Large intestine (tissue), 3 donors: ENCODE results near the gene GABRR1. TPM values are rescaled to one million over a fixed set of nuclear protein-coding genes. Genes with fewer than 3 reads are reported as not detected.

ENCODE experiments used
- DNase-seq, 2 donors: peaks; one replicate each; pipeline versions ENCODE4 v3.0.0 to v3.0.0-alpha.2; 2013
- H3K27ac ChIP-seq: one replicate; pipeline ENCODE4 v1.5.1; 2013; ENCODE audit warnings: low read length
- H3K27me3 ChIP-seq: 2 replicates; pipeline ENCODE4 v1.6.1; 2013; ENCODE audit warnings: low read length; ENCODE audit not compliant: control insufficient read depth, insufficient read depth
- H3K36me3 ChIP-seq: 2 replicates; pipeline ENCODE4 v1.6.1; 2013; ENCODE audit warnings: low read length; ENCODE audit not compliant: control insufficient read depth, insufficient read depth
- H3K4me1 ChIP-seq: one replicate; pipeline ENCODE4 v1.6.1; 2013; ENCODE audit warnings: low read length; ENCODE audit not compliant: control insufficient read depth, insufficient read depth
- H3K4me3 ChIP-seq: one replicate; pipeline ENCODE4 v1.5.1; 2013; ENCODE audit warnings: low read length
- H3K9me3 ChIP-seq: one replicate; pipeline ENCODE4 v1.6.1; 2013; ENCODE audit warnings: mild to moderate bottlenecking, low read depth, low read length, moderate library complexity; ENCODE audit not compliant: control insufficient read depth
- WGBS: methylation state at CpG from one replicate; pipeline ENCODE4 v1.1.5; 2013; ENCODE audit warnings: low lambda C conversion rate; ENCODE audit not compliant: insufficient coverage; 5-methylcytosine and 5-hydroxymethylcytosine counted together
- polyA plus RNA-seq: library from polyadenylated mRNA; unstranded; fragments of 120-200 nt; gene quantifications from one replicate; pipeline ENCODE4 v1.2.1, GENCODE V29; 2013

The GABRR1 gene
- polyA plus RNA-seq, 1 donor: 0.06 TPM

DNA sequence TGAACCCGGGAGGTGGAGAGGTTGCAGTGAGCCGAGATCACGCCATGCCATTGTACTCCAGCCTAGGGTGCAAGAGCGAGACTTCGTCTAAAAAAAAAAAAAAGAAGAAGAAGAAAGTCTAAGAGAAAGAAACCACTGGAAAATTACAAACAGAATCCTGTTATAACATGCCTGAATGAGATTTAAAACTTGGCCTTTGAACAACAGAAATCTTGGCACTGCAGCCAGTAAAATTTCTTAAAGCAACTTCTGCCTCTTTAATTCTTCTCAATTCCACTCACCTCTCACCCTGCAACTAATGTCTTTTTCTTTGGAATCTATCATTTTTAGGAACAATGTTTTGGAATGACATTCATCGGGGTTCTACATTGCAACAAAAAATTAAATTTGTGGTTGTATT is 45.0 kb downstream of the GABRR1 start:
- no peaks in the 10 kb centered on the region for H3K27me3 ChIP-seq
- H3K36me3 ChIP-seq: no peaks in the 10 kb centered on the region
- H3K4me3 ChIP-seq: no peak overlapping the region
- no peak for DNase-seq
- H3K4me1 ChIP-seq: peaks cover 4% of the 10 kb centered on the region
- WGBS: 80% methylated on average over 5 of the region's 6 CpGs
- H3K9me3 ChIP-seq: no peaks in the 10 kb centered on the region
- H3K27ac ChIP-seq: no peak overlapping the region

DNA sequence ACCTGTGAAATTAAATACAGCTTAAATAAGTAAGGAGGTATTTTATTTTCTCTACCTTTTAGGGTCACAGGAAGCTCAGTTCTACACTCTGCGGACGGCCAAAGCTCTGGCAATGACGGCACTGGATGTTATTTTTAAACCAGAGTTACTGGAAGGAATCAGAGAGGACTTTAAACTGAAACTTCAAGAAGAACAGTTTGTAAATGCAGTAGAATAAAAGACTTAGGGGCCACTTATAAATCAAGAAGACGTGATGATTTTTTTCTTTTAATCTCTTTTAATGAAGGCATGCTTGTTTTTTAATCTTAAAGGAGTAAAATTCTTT is 55.1 kb downstream of the GABRR1 start:
- no peak overlapping the region for H3K27ac ChIP-seq
- H3K36me3 ChIP-seq: peaks cover 34% of the 10 kb centered on the region
- H3K27me3 ChIP-seq: no peaks in the 10 kb centered on the region
- no peak for DNase-seq
- no peaks in the 10 kb centered on the region for H3K4me1 ChIP-seq
- H3K9me3 ChIP-seq: no peaks in the 10 kb centered on the region
- H3K4me3 ChIP-seq: no peak overlapping the region
- 100% methylated on average over 1 of the region's 4 CpGs for WGBS

DNA sequence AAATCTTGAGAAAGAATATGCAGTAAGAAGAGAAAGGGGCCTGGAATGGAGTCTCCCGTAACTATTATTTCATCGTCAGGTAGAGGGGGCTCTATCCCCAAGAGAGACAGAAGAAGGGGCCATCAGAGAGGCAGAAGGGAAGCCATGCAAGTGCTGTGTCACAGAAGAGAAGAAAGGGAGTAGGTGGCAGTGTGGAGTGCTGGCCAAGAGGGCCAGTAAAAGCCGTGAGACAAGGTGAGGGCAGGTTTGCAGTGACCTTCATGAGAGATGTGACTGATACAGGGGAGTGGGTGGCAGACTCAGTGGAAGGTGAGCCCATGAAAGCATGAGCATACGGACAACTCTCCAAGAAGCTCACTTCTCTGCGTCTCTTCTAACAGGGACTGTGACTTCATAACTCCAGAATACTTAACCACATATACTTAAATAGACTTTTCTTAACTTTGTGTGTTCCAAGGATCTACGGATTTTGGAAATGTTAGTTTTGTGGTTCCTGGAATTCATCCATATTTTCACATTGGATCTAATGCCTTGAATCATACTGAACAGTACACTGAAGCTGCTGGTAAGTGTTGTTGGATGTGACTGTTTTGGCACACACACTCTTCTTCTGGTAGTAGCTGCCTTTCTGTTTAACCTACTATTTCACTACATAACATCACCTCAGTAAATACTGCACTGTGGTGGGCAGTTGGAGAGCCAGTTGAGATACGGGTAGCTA is 55.7 kb downstream of the GABRR1 start:
- H3K4me3 ChIP-seq: no peak overlapping the region
- H3K36me3 ChIP-seq: peaks cover 34% of the 10 kb centered on the region
- no CpG with 5 or more reads among the region's 7 CpGs for WGBS
- H3K9me3 ChIP-seq: no peaks in the 10 kb centered on the region
- no peaks in the 10 kb centered on the region for H3K27me3 ChIP-seq
- H3K4me1 ChIP-seq: no peaks in the 10 kb centered on the region
- no peak for DNase-seq
- H3K27ac ChIP-seq: no peak overlapping the region

DNA sequence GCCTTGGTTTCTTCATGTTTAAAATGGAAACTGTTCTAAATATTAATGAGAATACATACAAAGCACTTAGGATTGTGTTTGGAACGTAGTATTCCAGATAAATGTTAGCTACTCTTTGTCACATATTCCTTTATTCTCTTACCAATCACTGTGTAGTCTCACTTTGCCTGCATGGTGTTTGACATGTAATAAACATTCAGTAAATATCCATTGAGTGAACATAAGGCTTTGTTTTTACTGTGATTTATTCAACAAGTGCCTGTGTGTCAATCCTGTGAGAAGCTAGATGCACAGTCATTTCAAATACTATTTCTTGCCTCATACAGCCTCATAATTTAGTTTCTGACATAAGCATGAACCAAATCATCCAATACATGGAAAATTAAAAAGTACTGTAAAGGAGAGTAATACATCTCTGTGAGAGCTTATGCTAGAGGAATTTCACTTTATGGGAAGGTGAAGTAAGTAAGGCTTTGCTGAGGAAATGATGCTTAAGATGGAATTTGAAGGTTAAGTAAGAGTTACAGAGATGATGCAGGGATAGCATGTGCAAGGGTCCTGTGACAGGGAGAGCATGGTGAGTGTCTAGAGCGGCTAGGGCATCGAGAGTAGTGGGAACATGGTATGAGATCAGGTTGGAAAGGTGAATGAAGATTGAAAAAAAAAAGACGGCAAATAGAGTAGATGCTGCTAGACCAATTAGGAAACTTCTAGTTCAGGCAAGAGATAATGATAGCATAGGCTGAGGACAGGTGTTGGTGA is 56.6 kb downstream of the GABRR1 start:
- Histone ChIP-seq H3K27ac (no peak overlapping the region), H3K36me3 (peaks cover 33% of the 10 kb centered on the region), H3K27me3 (no peaks in the 10 kb centered on the region), H3K9me3 (no peaks in the 10 kb centered on the region), H3K4me3 (no peak overlapping the region), H3K4me1 (no peaks in the 10 kb centered on the region)
- WGBS: 100% methylated on average over 3 of the region's 4 CpGs
- DNase-seq: no peak

DNA sequence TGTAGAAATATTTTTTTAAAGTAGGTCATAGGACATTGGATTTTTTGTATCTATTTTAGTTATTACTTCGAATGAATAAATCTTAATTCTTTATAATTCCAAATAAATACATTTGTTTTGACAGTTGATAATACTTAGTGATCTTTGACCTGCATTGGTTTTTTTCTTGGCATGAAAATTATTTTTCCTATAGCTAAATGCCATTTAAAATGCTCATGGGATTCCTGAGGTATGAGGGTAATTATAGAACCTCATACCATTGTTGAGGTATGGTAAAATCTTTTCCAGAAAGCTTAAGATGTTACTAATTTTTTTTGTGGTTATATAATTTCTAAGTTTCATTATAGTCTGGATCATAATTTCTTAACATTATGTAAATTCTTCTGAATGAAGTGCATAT is 63.0 kb downstream of the GABRR1 start:
- no peaks in the 10 kb centered on the region for H3K27me3 ChIP-seq
- no peak overlapping the region for H3K4me3 ChIP-seq
- DNase-seq: no peak
- H3K36me3 ChIP-seq: peaks cover 13% of the 10 kb centered on the region
- H3K4me1 ChIP-seq: peaks cover 2% of the 10 kb centered on the region
- 80% methylated on average over 1 of the region's 1 CpG for WGBS
- H3K9me3 ChIP-seq: no peaks in the 10 kb centered on the region
- no peak overlapping the region for H3K27ac ChIP-seq

DNA sequence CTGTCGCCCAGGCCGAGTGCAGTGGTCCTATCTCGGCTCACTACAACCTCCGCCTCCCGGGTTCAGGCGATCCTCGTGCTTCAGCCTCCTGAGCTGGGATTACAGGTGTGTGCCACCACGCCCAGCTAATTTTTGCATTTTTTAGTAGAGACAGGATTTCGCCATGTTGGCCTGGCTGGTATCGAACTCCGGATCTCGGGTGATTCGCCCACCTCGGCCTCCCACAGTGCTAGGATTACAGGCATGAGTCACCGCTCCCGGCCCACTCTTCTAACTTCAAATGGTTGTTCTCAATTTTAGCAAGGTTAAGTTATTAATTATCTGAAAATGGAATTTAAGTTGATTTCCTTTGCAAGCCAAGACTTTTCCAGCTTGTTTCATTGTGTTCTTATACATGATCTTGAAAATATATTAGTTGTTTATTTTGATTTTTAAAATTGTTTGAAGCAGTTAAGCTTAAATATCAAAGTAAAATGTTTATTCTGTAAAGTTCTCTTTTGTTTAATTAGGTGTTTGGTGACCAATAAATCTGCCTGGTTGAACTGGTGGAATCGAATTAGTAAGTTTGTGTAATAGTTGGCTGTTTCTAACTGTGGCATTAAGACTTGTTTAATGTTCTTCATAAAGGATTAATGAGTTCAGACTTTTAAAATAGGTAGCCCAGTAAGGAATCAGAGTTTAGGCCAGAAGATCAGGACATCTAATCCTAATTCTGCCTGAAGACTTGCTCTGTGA is 69.0 kb downstream of the GABRR1 start:
- Histone ChIP-seq H3K36me3 (peaks cover 4% of the 10 kb centered on the region), H3K9me3 (no peaks in the 10 kb centered on the region), H3K4me3 (no peak overlapping the region), H3K27me3 (no peaks in the 10 kb centered on the region), H3K4me1 (peaks cover 5% of the 10 kb centered on the region), H3K27ac (no peak overlapping the region)
- no peak for DNase-seq
- WGBS: no CpG with 5 or more reads among the region's 17 CpGs

DNA sequence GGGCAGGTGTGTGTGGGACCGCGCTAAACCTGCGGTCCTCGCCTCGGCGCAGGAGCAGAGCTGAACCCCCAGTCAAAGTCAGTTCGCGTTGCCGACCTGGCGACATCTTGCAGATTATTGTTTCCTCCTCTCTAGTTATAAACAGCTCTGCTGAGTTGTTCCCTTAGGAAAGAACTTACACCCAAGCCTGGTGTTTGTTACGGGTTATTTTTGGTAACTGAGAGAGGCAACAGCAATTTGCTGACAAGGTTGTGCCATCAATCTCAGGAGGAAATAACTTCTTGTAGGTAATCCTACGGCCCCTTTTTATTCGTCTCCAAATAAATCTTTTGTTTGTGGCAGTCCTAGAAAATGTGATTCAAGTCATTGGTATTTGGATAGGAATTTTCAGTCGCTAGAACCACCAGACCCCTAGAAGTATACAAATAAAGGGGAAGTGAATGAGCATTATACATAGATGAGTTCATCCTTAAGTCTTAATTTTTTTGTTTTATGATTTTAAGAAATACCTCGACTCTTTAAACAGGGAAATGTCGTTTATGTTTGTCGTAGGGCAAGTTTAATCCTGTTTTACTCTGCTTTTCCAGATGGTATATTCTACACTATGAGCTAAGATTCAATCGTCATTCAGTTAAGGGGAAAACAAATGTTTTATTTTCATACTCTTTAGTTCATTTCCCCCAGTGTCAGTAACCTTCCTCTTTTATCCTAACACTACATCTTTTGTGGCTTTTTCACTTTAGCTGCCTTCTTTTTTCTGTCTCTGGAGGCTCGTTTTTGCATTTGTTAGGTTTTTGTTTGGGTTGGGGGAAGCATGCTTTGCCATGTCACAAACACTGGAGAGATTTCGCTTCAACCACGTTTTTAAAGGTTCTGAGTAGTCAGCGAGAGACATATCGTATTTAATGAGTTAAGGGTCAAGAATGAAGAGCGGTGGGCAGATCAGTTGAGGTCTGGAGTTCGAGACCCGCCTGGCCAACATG is 70.1 kb downstream of the GABRR1 start:
- no peaks in the 10 kb centered on the region for H3K9me3 ChIP-seq
- DNase-seq: peak in 1 of 2 donors; percentile 24
- H3K4me3 ChIP-seq: peak overlapping the region; percentile 77
- H3K36me3 ChIP-seq: peaks cover 4% of the 10 kb centered on the region
- peak overlapping the region; percentile 74 for H3K27ac ChIP-seq
- WGBS: 43% methylated on average over 7 of the region's 26 CpGs
- H3K27me3 ChIP-seq: no peaks in the 10 kb centered on the region
- H3K4me1 ChIP-seq: peaks cover 5% of the 10 kb centered on the region

DNA sequence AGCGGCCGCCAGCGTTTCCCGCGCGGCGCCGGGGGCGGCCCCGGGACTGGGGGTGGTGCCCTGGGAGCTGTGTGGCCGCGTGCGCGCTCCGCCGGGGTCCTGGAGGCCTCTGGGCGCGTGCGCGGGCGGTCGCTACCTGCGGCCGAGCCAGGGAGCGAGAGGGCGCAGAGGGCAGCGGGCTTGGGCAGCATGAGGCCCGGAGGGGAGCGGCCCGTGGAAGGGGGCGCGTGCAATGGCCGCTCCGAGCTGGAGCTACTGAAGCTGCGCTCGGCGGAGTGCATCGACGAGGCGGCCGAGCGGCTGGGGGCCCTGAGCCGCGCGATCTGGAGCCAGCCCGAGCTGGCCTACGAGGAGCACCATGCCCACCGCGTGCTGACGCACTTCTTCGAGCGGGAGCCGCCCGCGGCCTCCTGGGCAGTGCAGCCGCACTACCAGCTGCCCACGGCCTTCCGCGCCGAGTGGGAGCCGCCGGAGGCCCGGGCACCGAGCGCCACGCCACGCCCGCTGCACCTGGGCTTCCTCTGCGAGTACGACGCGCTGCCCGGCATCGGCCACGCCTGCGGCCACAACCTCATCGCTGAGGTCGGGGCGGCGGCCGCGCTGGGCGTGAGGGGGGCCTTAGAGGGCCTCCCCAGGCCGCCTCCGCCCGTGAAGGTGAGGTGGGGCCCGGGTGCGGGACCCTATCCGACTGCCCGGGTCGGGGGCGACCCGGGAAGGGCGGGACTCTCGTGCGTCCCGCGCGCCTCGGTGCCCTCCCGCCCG is 71.0 kb downstream of the GABRR1 start, which contains the start of gene PM20D2:
TSS of gene PM20D2 (plus strand) at position 100 of the 762 bp plus-strand sequence. CDS start at position 190, 90 bp downstream.
- no peaks in the 10 kb centered on the region for H3K27me3 ChIP-seq
- WGBS: no CpG with 5 or more reads among the region's 102 CpGs
- peak within 1 kb of the TSS; percentile 77 for H3K4me3 ChIP-seq
- H3K4me1 ChIP-seq: peaks cover 5% of the 10 kb centered on the region
- H3K27ac ChIP-seq: peak within 1 kb of the TSS; percentile 74
- H3K9me3 ChIP-seq: no peaks in the 10 kb centered on the region
- H3K36me3 ChIP-seq: no peaks in the 10 kb centered on the region
- DNase-seq: peak; percentile 68 to 91

DNA sequence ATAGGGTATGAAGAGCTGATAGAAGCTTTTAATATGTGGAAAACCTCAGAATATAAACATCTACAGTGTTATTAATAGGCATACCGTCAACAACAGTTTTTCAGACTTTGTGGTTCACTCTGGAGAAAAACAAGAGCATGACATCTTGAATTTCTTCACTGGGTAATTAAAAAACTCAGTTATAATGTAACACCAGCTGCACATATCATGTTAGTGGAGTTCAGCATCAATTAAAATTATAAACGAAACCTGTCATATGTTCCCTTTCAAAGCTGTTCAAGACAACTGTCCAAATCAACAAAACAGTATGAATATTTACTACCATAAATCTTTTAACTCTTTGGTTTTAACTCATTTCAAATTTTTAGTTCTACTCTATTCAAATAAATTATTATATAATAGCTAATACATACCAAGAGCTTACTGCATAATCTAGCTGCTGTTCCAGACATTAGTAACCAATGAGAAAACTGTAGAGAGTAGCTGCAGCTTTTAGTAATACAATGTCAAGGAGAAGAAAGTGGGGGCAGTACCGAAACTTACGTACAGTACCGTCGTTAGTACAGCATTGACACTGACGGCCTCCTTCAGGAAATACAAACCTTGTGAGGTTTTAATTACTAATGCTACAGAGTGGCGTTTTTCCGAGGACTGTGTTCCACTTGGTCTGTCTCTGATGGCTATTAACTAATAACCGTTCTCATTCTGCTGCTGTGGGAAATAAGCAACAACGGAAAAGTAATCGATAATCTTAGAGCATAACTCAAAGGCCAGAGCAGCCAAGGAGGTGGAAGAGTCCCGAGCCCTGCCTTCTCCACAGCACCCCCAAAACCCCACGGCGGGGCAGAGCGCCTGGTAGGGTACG is 71.8 kb downstream of the GABRR1 start:
- peak overlapping the region; percentile 74 for H3K27ac ChIP-seq
- H3K4me1 ChIP-seq: peaks cover 5% of the 10 kb centered on the region
- H3K27me3 ChIP-seq: no peaks in the 10 kb centered on the region
- no peaks in the 10 kb centered on the region for H3K36me3 ChIP-seq
- WGBS: 50% methylated on average over 1 of the region's 17 CpGs
- peak overlapping the region; percentile 77 for H3K4me3 ChIP-seq
- no peaks in the 10 kb centered on the region for H3K9me3 ChIP-seq
- DNase-seq: no peak
